Heart right ventricle (tissue), 16 donors: Measurements from ENCODE around the gene DOCK10. TPM values are rescaled to one million over a fixed set of nuclear protein-coding genes. Genes with fewer than 3 reads are reported as not detected.

Source experiments
- ATAC-seq, 8 donors: fragments of 200-7000 bp; cut with Tn5 transposase; one replicate each; pipeline ENCODE4 v1.9.1; 2020; ENCODE audit warnings: mild to moderate bottlenecking in 8 of 8, moderate library complexity in 8 of 8, moderate number of reproducible peaks in 1 of 8
- DNase-seq, 2 donors: peaks; one replicate each; pipeline ENCODE4 v3.0.0-alpha.2; 2020
- H3K27ac ChIP-seq, 10 donors: fragments of 200-600 bp; sonication (generic) in 2 of 10; one replicate each; pipeline versions ENCODE4 v1.5.0 to v1.8.0; 2020 to 2022; ENCODE audit warnings: mild to moderate bottlenecking in 3 of 10
- H3K27me3 ChIP-seq, 7 donors: fragments of 200-600 bp; one replicate each; pipeline ENCODE4 v1.8.0; 2021 to 2022; ENCODE audit warnings: mild to moderate bottlenecking in 2 of 7
- H3K36me3 ChIP-seq, 9 donors: fragments of 200-600 bp; sonication (generic) in 1 of 9; one replicate each; pipeline versions ENCODE4 v1.5.0 to v1.8.0; 2020 to 2022; ENCODE audit warnings: mild to moderate bottlenecking in 2 of 9
- H3K4me1 ChIP-seq, 9 donors: fragments of 200-600 bp; sonication (generic) in 1 of 9; one replicate each; pipeline versions ENCODE4 v1.5.0 to v1.8.0; 2020 to 2022; ENCODE audit warnings: mild to moderate bottlenecking in 4 of 9
- H3K4me3 ChIP-seq, 10 donors: fragments of 200-600 bp; sonication (generic) in 2 of 10; one replicate each; pipeline versions ENCODE4 v1.5.0 to v1.8.0; 2020 to 2022; ENCODE audit warnings: mild to moderate bottlenecking in 7 of 10, moderate library complexity in 2 of 10
- H3K9me3 ChIP-seq, 11 donors: fragments of 200-600 bp in 10 of 11; sonication (generic) in 2 of 11; one replicate each; pipeline versions ENCODE4 v1.5.0 to v1.8.0; 2013 to 2022; ENCODE audit warnings: mild to moderate bottlenecking in 2 of 11, control low read depth in 1 of 11, moderate library complexity in 1 of 11
- WGBS, 2 donors: extraction: QIAGEN DNeasy Blood & Tissue Kit; methylation state at CpG; one replicate each; pipeline ENCODE4 v1.1.7; 2013; ENCODE audit warnings: inconsistent platforms in 1 of 2; 5-methylcytosine and 5-hydroxymethylcytosine counted together
- intact Hi-C, 10 donors: fragments of 100-400 bp; cut with DNase I; formaldehyde crosslinking; loops; one replicate each; pipeline versions ENCODE4 v1.11.1 to v1.14.2; 2022
- polyA plus RNA-seq, 2 donors: library from polyadenylated mRNA; stranded (reverse); fragments of 200-250 nt; gene quantifications; one replicate each; pipeline ENCODE4 v1.2.3, GENCODE V29; 2013
- total RNA-seq, 10 donors: library from RNA; stranded (reverse); fragmentation: NEBNext Ultra II Directional in 3 of 10; extraction: Animal tissue kit (Norgen Biotek cat#: 25700) in 3 of 10; gene quantifications; one replicate each; pipeline versions ENCODE4 v1.2.1 to v1.2.4, GENCODE V29; 2021 to 2023
- TF ChIP-seq, protein P1 (sequence below), 9 donors: fragments of 200-600 bp; sonication (generic) in 2 of 9; IDR thresholded peaks; one replicate each; pipeline versions ENCODE4 v1.5.0 to v1.8.0; 2021 to 2022; ENCODE audit warnings: antibody characterized with exemption in 9 of 9, mild to moderate bottlenecking in 5 of 9, moderate library complexity in 1 of 9
- donor health status: Arrhythmogenic right ventricular cardiomyopathy.
- donor health status: ischemic (EF 13 %, LVEDD 7.1; RV severe dilation, severe dysfunction).
- donor health status: healthy with polysubstance abuse.
- donor health status: DM: no; HTN: yes; CAD: no.
- donor health status: DM: no; HTN: no; CAD: no.
- donor health status: ischemic (EF 25% LVEDD 6.9; RV normal size, moderate dysfunction).
- donor health status: ischemic (EF 25% LVEDD 5.7; RV mildly dilated, moderate dysfunction).
- donor health status: healthy.
- donor health status: DM: yes; HTN: yes; CAD: no.
- donor health status: Ischemic cardiomyopathy.
- donor health status: ischemic (EF 35%, LVEDD 5.7; RV mildly dilated, moderate dysfunction).
- donor health status: nonischemic (EF 11% LVEDD 7.7; RV severe dilation, severe dysfunction).
- donor health status: DM: yes; HTN: yes; CAD: no.
- donor health status: PGD.
- donor health status: ischemic (EF 29% LVEDD 5.4; RV normal size, mild dysfunction).
- donor health status: nonischemic (EF 23%, LVEDD 6.1; RV moderate dilation, normal function).

Gene DOCK10
- total and polyA plus RNA-seq, 12 donors: 0.77 to 18.9 (median 1.4) TPM

DNA sequence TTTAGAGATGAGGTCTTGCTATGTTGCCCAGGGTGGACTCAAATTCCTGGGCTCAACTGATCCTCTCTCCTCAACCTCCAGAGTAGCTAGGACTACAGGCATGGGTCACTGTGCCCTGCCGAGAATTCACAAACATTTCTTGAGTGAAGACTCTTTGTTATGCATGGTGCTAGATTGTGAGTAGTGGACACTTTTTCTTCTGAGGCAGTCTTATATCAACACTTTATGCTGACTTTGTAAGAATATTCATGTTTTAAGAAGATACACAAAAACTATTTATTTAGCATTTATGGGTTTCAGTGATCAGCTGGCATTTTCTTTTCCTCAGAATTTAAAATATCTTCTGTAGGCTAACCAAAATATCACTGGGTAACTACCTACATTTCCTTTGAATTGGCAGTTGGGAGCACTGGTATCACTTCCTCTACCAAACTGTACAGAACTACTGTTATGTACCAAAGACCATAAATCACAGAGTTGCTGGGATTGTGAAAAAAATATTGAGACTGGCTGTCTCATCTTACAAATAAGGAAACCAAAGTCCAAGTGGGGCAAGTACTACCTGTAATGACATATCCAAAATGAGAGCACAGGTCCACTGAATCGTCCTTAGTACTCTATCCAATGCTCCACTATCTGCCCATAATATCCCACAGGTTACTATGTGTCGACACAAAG, 34.0 kb downstream of the DOCK10 start:
- no peaks in the 10 kb centered on the region for H3K27me3 ChIP-seq
- no peaks in the 10 kb centered on the region for H3K9me3 ChIP-seq
- no peak overlapping the region for H3K27ac ChIP-seq
- no peaks in the 10 kb centered on the region for H3K36me3 ChIP-seq
- H3K4me1 ChIP-seq: peaks cover 0 to 3% (median 0%) of the 10 kb centered on the region in 9 donors
- H3K4me3 ChIP-seq: no peak overlapping the region
- WGBS, 2 donors: 73 to 75% methylated on average over 3 of the region's 3 CpGs
- no peak for DNase-seq
- TF ChIP-seq, protein P1, sequence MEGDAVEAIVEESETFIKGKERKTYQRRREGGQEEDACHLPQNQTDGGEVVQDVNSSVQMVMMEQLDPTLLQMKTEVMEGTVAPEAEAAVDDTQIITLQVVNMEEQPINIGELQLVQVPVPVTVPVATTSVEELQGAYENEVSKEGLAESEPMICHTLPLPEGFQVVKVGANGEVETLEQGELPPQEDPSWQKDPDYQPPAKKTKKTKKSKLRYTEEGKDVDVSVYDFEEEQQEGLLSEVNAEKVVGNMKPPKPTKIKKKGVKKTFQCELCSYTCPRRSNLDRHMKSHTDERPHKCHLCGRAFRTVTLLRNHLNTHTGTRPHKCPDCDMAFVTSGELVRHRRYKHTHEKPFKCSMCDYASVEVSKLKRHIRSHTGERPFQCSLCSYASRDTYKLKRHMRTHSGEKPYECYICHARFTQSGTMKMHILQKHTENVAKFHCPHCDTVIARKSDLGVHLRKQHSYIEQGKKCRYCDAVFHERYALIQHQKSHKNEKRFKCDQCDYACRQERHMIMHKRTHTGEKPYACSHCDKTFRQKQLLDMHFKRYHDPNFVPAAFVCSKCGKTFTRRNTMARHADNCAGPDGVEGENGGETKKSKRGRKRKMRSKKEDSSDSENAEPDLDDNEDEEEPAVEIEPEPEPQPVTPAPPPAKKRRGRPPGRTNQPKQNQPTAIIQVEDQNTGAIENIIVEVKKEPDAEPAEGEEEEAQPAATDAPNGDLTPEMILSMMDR (IDR thresholded peaks at IDR 0.05): no peak
- intact Hi-C loops: loop anchor here in 3 of 10 donors (10.0 kb wide), 2 partner anchors 204 to 654 kb away; no protein-coding TSS in a partner anchor
- ATAC-seq: no peak

DNA sequence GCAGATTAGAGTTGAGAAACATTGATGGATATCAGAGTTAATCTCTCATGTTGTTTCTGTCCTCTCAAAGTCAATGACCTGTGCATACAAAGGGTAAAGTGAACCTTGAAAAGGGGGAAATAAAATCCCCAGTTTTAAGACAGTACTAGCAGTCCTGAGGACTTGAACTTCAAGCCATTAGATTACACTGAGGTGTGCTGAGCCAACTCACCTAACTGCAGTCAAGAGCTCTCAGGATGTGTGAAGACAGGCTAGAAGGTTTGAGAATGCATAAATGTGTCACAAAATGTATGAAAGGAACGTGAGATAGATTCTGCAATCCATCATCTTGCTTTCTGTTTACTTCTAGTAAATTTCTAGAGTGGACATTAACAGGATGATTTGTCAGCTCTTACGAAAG, 35.5 kb downstream of the DOCK10 start:
- 71 to 75% methylated on average over 2 of the region's 2 CpGs for WGBS, 2 donors
- intact Hi-C loops: loop anchor here in 3 of 10 donors (10.0 kb wide), 2 partner anchors 202 to 652 kb away; no protein-coding TSS in a partner anchor
- TF ChIP-seq, protein P1 (IDR thresholded peaks at IDR 0.05): no peak
- Histone ChIP-seq H3K4me1 (peaks cover 0 to 6% (median 0%) of the 10 kb centered on the region in 9 donors), H3K27me3 (no peaks in the 10 kb centered on the region), H3K27ac (no peak overlapping the region), H3K4me3 (no peak overlapping the region), H3K36me3 (no peaks in the 10 kb centered on the region), H3K9me3 (no peaks in the 10 kb centered on the region)
- ATAC-seq (no peak), DNase-seq (no peak)

DNA sequence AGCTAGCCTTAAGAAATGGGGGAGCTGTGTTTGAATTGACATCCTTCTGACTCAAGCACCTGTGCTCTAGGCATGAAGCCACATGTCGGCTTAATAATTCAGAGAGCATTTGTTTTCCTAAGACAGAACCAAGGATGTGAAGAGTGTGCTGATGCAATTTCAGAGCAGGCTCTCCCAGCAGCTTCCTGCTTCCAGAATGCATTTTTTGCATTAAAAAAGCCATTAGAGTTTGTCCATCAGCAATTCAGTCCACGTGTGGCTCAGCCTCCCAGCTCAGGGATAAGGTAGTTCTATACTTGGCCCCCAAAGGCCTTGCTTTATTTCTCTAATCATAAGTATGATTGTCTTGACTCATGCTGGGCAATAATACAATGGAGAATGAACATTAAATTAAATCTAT, 37.7 kb downstream of the DOCK10 start:
- 51 to 57% methylated on average over 2 of the region's 2 CpGs for WGBS, 2 donors
- ATAC-seq: no peak
- no peak overlapping the region for H3K4me3 ChIP-seq
- TF ChIP-seq, protein P1 (IDR thresholded peaks at IDR 0.05): no peak
- H3K27me3 ChIP-seq: no peaks in the 10 kb centered on the region
- DNase-seq: no peak
- H3K36me3 ChIP-seq: no peaks in the 10 kb centered on the region
- H3K27ac ChIP-seq: no peak overlapping the region
- intact Hi-C loops: loop anchor here in 3 of 10 donors (10.0 kb wide), 2 partner anchors 200 to 650 kb away; no protein-coding TSS in a partner anchor
- H3K9me3 ChIP-seq: no peaks in the 10 kb centered on the region
- peaks cover 0 to 11% (median 0%) of the 10 kb centered on the region in 9 donors for H3K4me1 ChIP-seq

GRCh38 chr2:225002656-225003045, 39.6 kb downstream of the DOCK10 start:
- 63 to 64% methylated on average over 5 of the region's 5 CpGs for WGBS, 2 donors
- Histone ChIP-seq H3K36me3 (no peaks in the 10 kb centered on the region), H3K4me1 (peaks cover 0 to 13% (median 0%) of the 10 kb centered on the region in 9 donors), H3K27ac (no peak overlapping the region), H3K27me3 (no peaks in the 10 kb centered on the region), H3K4me3 (no peak overlapping the region), H3K9me3 (no peaks in the 10 kb centered on the region)
- no peak for DNase-seq
- intact Hi-C loops: loop anchor here in 3 of 10 donors (10.0 kb wide), 2 partner anchors 198 to 648 kb away; no protein-coding TSS in a partner anchor
- no peak for ATAC-seq
- TF ChIP-seq, protein P1 (IDR thresholded peaks at IDR 0.05): no peak
